ENCODE measurements around the gene NCMAP. TPM values are rescaled to one million over a fixed set of nuclear protein-coding genes. Genes with fewer than 3 reads are reported as not detected.

Gene NCMAP
- total RNA-seq (not detected), polyA plus RNA-seq (1 to 10 TPM in 1 of 3 donors, under 1 TPM in 2; 0.51 to 1.8 (median 0.60) TPM)

GRCh38 chr1:24555591-24556413 is at the start of gene NCMAP:
NCMAP (plus strand) TSS chr1:24556087; CDS start chr1:24595431, 39,344 bp downstream.
- peaks cover 0 to 11% (median 9%) of the 10 kb centered on the region in 4 donors for H3K4me1 ChIP-seq
- peak within 1 kb of the TSS in 3 of 4 donors; percentile 12 to 24 (median 23) for H3K4me3 ChIP-seq
- intact Hi-C loops (cut with DNase I): no loop called here
- TF ChIP-seq CTCF (IDR thresholded peaks at IDR 0.05) (no peak), EP300 (IDR thresholded peaks at IDR 0.05) (no peak), POLR2A (IDR thresholded peaks at IDR 0.05) (no peak), POLR2AphosphoS5 (IDR thresholded peaks at IDR 0.05) (no peak)
- 1 to 2% methylated on average over 61 of the region's 61 CpGs for WGBS, 2 donors
- H3K36me3 ChIP-seq: no peaks in the 10 kb centered on the region
- DNase-seq: no peak
- H3K9me3 ChIP-seq: no peaks in the 10 kb centered on the region
- peaks cover 24 to 62% (median 37%) of the 10 kb centered on the region in 3 donors for H3K27me3 ChIP-seq
- H3K27ac ChIP-seq: no peak within 1 kb of the TSS

- no peak for TF ChIP-seq POLR2AphosphoS5 (IDR thresholded peaks at IDR 0.05)
- no peak for TF ChIP-seq EP300 (IDR thresholded peaks at IDR 0.05)
- no peak for TF ChIP-seq POLR2A (IDR thresholded peaks at IDR 0.05)
- TF ChIP-seq CTCF (IDR thresholded peaks at IDR 0.05): no peak
- 64 to 84% methylated on average over 5 of the region's 5 CpGs for WGBS, 2 donors
- H3K27ac ChIP-seq: no peak overlapping the region
- no peaks in the 10 kb centered on the region for H3K27me3 ChIP-seq
- H3K4me3 ChIP-seq: no peak overlapping the region
- no peaks in the 10 kb centered on the region for H3K36me3 ChIP-seq
- no peaks in the 10 kb centered on the region for H3K9me3 ChIP-seq
- intact Hi-C loops (cut with DNase I): no loop called here
- peaks cover 0 to 11% (median 5%) of the 10 kb centered on the region in 4 donors for H3K4me1 ChIP-seq
- no peak for DNase-seq
Observed at GRCh38 chr1:24506691-24507381, 49.1 kb upstream of the NCMAP start.

GRCh38 chr1:24507405-24507804 is 48.5 kb upstream of the NCMAP start:
- Histone ChIP-seq H3K36me3 (no peaks in the 10 kb centered on the region), H3K27me3 (no peaks in the 10 kb centered on the region), H3K27ac (no peak overlapping the region), H3K4me1 (peaks cover 0 to 8% (median 4%) of the 10 kb centered on the region in 4 donors), H3K4me3 (no peak overlapping the region), H3K9me3 (no peaks in the 10 kb centered on the region)
- DNase-seq: no peak
- TF ChIP-seq CTCF (IDR thresholded peaks at IDR 0.05): no peak
- no peak for TF ChIP-seq EP300 (IDR thresholded peaks at IDR 0.05)
- TF ChIP-seq POLR2A (IDR thresholded peaks at IDR 0.05): no peak
- TF ChIP-seq POLR2AphosphoS5 (IDR thresholded peaks at IDR 0.05): no peak
- 86 to 93% methylated on average over 5 of the region's 5 CpGs for WGBS, 2 donors
- intact Hi-C loops (cut with DNase I): no loop called here

GRCh38 chr1:24508911-24509310 is 47.0 kb upstream of the NCMAP start:
- TF ChIP-seq CTCF (IDR thresholded peaks at IDR 0.05): no peak
- no peak for TF ChIP-seq POLR2AphosphoS5 (IDR thresholded peaks at IDR 0.05)
- no peak for TF ChIP-seq POLR2A (IDR thresholded peaks at IDR 0.05)
- TF ChIP-seq EP300 (IDR thresholded peaks at IDR 0.05): no peak
- no peaks in the 10 kb centered on the region for H3K27me3 ChIP-seq
- intact Hi-C loops (cut with DNase I): no loop called here
- DNase-seq: no peak
- 97% methylated on average over 5 of the region's 5 CpGs for WGBS, 2 donors
- H3K36me3 ChIP-seq: no peaks in the 10 kb centered on the region
- no peaks in the 10 kb centered on the region for H3K9me3 ChIP-seq
- H3K27ac ChIP-seq: no peak overlapping the region
- no peak overlapping the region for H3K4me3 ChIP-seq
- H3K4me1 ChIP-seq: no peaks in the 10 kb centered on the region

Measured in sigmoid colon (tissue), 7 donors.